Measurements from ENCODE around the gene NFIA.

Gene NFIA

GRCh38 chr1:61187352-61188086, 105.2 kb downstream of the NFIA start:
- DNase-seq = no peak

- no peak for DNase-seq
Measured at GRCh38 chr1:61190153-61190552, 107.8 kb downstream of the NFIA start.

GRCh38 chr1:61190618-61191432, 108.5 kb downstream of the NFIA start:
- no peak for DNase-seq

GRCh38 chr1:61191433-61191720, 109.0 kb downstream of the NFIA start:
- no peak for DNase-seq

GRCh38 chr1:61192663-61193330, 110.4 kb downstream of the NFIA start:
- no peak for DNase-seq

GRCh38 chr1:61193808-61194207, 111.4 kb downstream of the NFIA start:
- DNase-seq = no peak

GRCh38 chr1:61198554-61198953, 116.2 kb downstream of the NFIA start:
- DNase-seq = no peak

GRCh38 chr1:61201035-61201434, 118.7 kb downstream of the NFIA start:
- DNase-seq = no peak

GRCh38 chr1:61202854-61203598, 120.7 kb downstream of the NFIA start:
- no peak for DNase-seq

GRCh38 chr1:61204528-61204927, 122.2 kb downstream of the NFIA start:
- DNase-seq = no peak

GRCh38 chr1:61207416-61207815, 125.1 kb downstream of the NFIA start:
- DNase-seq = no peak

GRCh38 chr1:61208172-61208571, 125.8 kb downstream of the NFIA start:
- DNase-seq = no peak

GRCh38 chr1:61208831-61209230, 126.5 kb downstream of the NFIA start:
- no peak for DNase-seq

GRCh38 chr1:61210435-61211154, 128.2 kb downstream of the NFIA start:
- peak; percentile 4 for DNase-seq

- DNase-seq = no peak
Measured at GRCh38 chr1:61213245-61214011, 131.1 kb downstream of the NFIA start.

GRCh38 chr1:61215119-61215518, 132.8 kb downstream of the NFIA start:
- DNase-seq = no peak

- no peak for DNase-seq
Measured at GRCh38 chr1:61215676-61216289, 133.4 kb downstream of the NFIA start.

GRCh38 chr1:61220536-61220935, 138.2 kb downstream of the NFIA start:
- no peak for DNase-seq

GRCh38 chr1:61221642-61222041, 139.3 kb downstream of the NFIA start:
- no peak for DNase-seq

GRCh38 chr1:61222240-61222639, 139.9 kb downstream of the NFIA start:
- no peak for DNase-seq

- DNase-seq = no peak
Measured at GRCh38 chr1:61223140-61223539, 140.8 kb downstream of the NFIA start.
